ENCODE results near the gene DHRS3. TPM values are rescaled to one million over a fixed set of nuclear protein-coding genes. Genes with fewer than 3 reads are reported as not detected.

Gene DHRS3
- total and polyA plus RNA-seq, 12 donors: 39.9 to 93.5 (median 63.7) TPM

- intact Hi-C loops (cut with DNase I): no loop called here
- no peak overlapping the region for H3K4me3 ChIP-seq
- no peaks in the 10 kb centered on the region for H3K9me3 ChIP-seq
- no peak for TF ChIP-seq CTCF (IDR thresholded peaks at IDR 0.05)
- peak in 1 of 2 donors; percentile 42 for DNase-seq
- peaks cover 0 to 69% (median 30%) of the 10 kb centered on the region in 9 donors for H3K36me3 ChIP-seq
- H3K27me3 ChIP-seq: no peaks in the 10 kb centered on the region
- 58 to 64% methylated on average over 20 of the region's 20 CpGs for WGBS, 2 donors
- H3K4me1 ChIP-seq: peaks cover 0 to 29% (median 14%) of the 10 kb centered on the region in 9 donors
- peak overlapping the region in 9 of 10 donors; percentile 13 to 72 (median 52) for H3K27ac ChIP-seq
- ATAC-seq: peak; percentile 45 to 88 (median 69)
Observed at GRCh38 chr1:12580054-12580887, 37.7 kb downstream of the DHRS3 start.

GRCh38 chr1:12578860-12579422 is 39.1 kb downstream of the DHRS3 start:
- H3K36me3 ChIP-seq: peaks cover 0 to 77% (median 40%) of the 10 kb centered on the region in 9 donors
- WGBS, 2 donors: 88 to 91% methylated on average over 19 of the region's 19 CpGs
- H3K4me1 ChIP-seq: peaks cover 0 to 23% (median 14%) of the 10 kb centered on the region in 9 donors
- no peaks in the 10 kb centered on the region for H3K9me3 ChIP-seq
- TF ChIP-seq CTCF (IDR thresholded peaks at IDR 0.05): no peak
- H3K27ac ChIP-seq: no peak overlapping the region
- ATAC-seq: peak in 1 of 8 donors; percentile 11
- H3K27me3 ChIP-seq: no peaks in the 10 kb centered on the region
- no peak for DNase-seq
- intact Hi-C loops (cut with DNase I): no loop called here
- H3K4me3 ChIP-seq: no peak overlapping the region

GRCh38 chr1:12577020-12577419 is 41.0 kb downstream of the DHRS3 start:
- H3K4me1 ChIP-seq: peaks cover 0 to 38% (median 21%) of the 10 kb centered on the region in 9 donors
- intact Hi-C loops (cut with DNase I): no loop called here

More at GRCh38 chr1:12577020-12577419, 41.0 kb downstream of the DHRS3 start:
- no peaks in the 10 kb centered on the region for H3K27me3 ChIP-seq
- no peak for TF ChIP-seq CTCF (IDR thresholded peaks at IDR 0.05)
- WGBS, 2 donors: 93 to 95% methylated on average over 12 of the region's 12 CpGs
- H3K36me3 ChIP-seq: peaks cover 0 to 91% (median 41%) of the 10 kb centered on the region in 9 donors
- no peaks in the 10 kb centered on the region for H3K9me3 ChIP-seq
- H3K4me3 ChIP-seq: no peak overlapping the region
- H3K27ac ChIP-seq: no peak overlapping the region
- no peak for ATAC-seq
- DNase-seq: no peak
